Measurements from ENCODE around the gene BCL2L13.

The BCL2L13 gene

GRCh38 chr22:17767233-17768065, 128.9 kb downstream of the BCL2L13 start:
- Mint-ChIP-seq H3K4me1 (ENCODE audit: low read depth) (peaks cover 54% of the 10 kb centered on the region), H3K27ac (peak overlapping the region; percentile 85), H3K27me3 (no peaks in the 10 kb centered on the region), H3K4me3 (peak overlapping the region; percentile 78), H3K36me3 (peaks cover 2% of the 10 kb centered on the region), H3K9me3 (ENCODE audit: low read depth) (no peaks in the 10 kb centered on the region)

GRCh38 chr22:17769013-17769715, 130.6 kb downstream of the BCL2L13 start:
- H3K36me3 Mint-ChIP-seq, result peaks cover 2% of the 10 kb centered on the region
- H3K4me3 Mint-ChIP-seq, result no peak overlapping the region
- no peak overlapping the region for H3K27ac Mint-ChIP-seq

GRCh38 chr22:17769716-17770082, 131.1 kb downstream of the BCL2L13 start:
- Mint-ChIP-seq H3K36me3 (peaks cover 2% of the 10 kb centered on the region), H3K27me3 (no peaks in the 10 kb centered on the region), H3K9me3 (ENCODE audit: low read depth) (no peaks in the 10 kb centered on the region), H3K4me3 (no peak overlapping the region), H3K4me1 (ENCODE audit: low read depth) (peaks cover 56% of the 10 kb centered on the region), H3K27ac (no peak overlapping the region)

More at GRCh38 chr22:17769013-17769715, 130.6 kb downstream of the BCL2L13 start:
- Mint-ChIP-seq H3K9me3 (ENCODE audit: low read depth) (no peaks in the 10 kb centered on the region), H3K27me3 (no peaks in the 10 kb centered on the region), H3K4me1 (ENCODE audit: low read depth) (peaks cover 61% of the 10 kb centered on the region)

- no peaks in the 10 kb centered on the region for H3K9me3 Mint-ChIP-seq (ENCODE audit: low read depth)
- H3K27me3 Mint-ChIP-seq, result no peaks in the 10 kb centered on the region
- peaks cover 2% of the 10 kb centered on the region for H3K36me3 Mint-ChIP-seq
- H3K27ac Mint-ChIP-seq, result peak overlapping the region; percentile 64
- peak overlapping the region; percentile 23 for H3K4me3 Mint-ChIP-seq
- peaks cover 56% of the 10 kb centered on the region for H3K4me1 Mint-ChIP-seq (ENCODE audit: low read depth)
Measured at GRCh38 chr22:17770180-17771077, 131.9 kb downstream of the BCL2L13 start.

GRCh38 chr22:17772249-17772957, 133.8 kb downstream of the BCL2L13 start:
- Mint-ChIP-seq H3K4me1 (ENCODE audit: low read depth) (peaks cover 65% of the 10 kb centered on the region), H3K27me3 (no peaks in the 10 kb centered on the region), H3K9me3 (ENCODE audit: low read depth) (no peaks in the 10 kb centered on the region), H3K4me3 (peak overlapping the region; percentile 84), H3K36me3 (peaks cover 2% of the 10 kb centered on the region), H3K27ac (peak overlapping the region; percentile 19)

GRCh38 chr22:17772958-17773605, 134.5 kb downstream of the BCL2L13 start:
- peak overlapping the region; percentile 84 for H3K4me3 Mint-ChIP-seq
- peak overlapping the region; percentile 19 for H3K27ac Mint-ChIP-seq
- peaks cover 2% of the 10 kb centered on the region for H3K36me3 Mint-ChIP-seq
- H3K27me3 Mint-ChIP-seq, result no peaks in the 10 kb centered on the region
- H3K9me3 Mint-ChIP-seq (ENCODE audit: low read depth), result no peaks in the 10 kb centered on the region
- H3K4me1 Mint-ChIP-seq (ENCODE audit: low read depth), result peaks cover 65% of the 10 kb centered on the region

- Mint-ChIP-seq H3K27ac (no peak overlapping the region), H3K4me3 (peak overlapping the region; percentile 84), H3K4me1 (ENCODE audit: low read depth) (peaks cover 70% of the 10 kb centered on the region), H3K27me3 (no peaks in the 10 kb centered on the region), H3K9me3 (ENCODE audit: low read depth) (no peaks in the 10 kb centered on the region), H3K36me3 (peaks cover 2% of the 10 kb centered on the region)
Measured at GRCh38 chr22:17773606-17774205, 135.1 kb downstream of the BCL2L13 start.

- peaks cover 75% of the 10 kb centered on the region for H3K4me1 Mint-ChIP-seq (ENCODE audit: low read depth)
- H3K27ac Mint-ChIP-seq, result peak within 1 kb of the TSS; percentile 83
- peak within 1 kb of the TSS; percentile 84 for H3K4me3 Mint-ChIP-seq
- H3K27me3 Mint-ChIP-seq, result no peaks in the 10 kb centered on the region
- H3K36me3 Mint-ChIP-seq, result peaks cover 3% of the 10 kb centered on the region
- no peaks in the 10 kb centered on the region for H3K9me3 Mint-ChIP-seq (ENCODE audit: low read depth)
Measured at GRCh38 chr22:17774206-17774925, 135.8 kb downstream of the BCL2L13 start, which contains the start of gene BID. BID (minus strand) TSS chr22:17774469; CDS start chr22:17750116, 24,353 bp downstream.

- Mint-ChIP-seq H3K36me3 (peaks cover 4% of the 10 kb centered on the region), H3K4me1 (ENCODE audit: low read depth) (peaks cover 77% of the 10 kb centered on the region), H3K27ac (peak overlapping the region; percentile 83)
Measured at GRCh38 chr22:17774926-17775685, 136.5 kb downstream of the BCL2L13 start.

GRCh38 chr22:17775781-17776465, 137.4 kb downstream of the BCL2L13 start:
- peak overlapping the region; percentile 83 for H3K27ac Mint-ChIP-seq
- H3K36me3 Mint-ChIP-seq, result peaks cover 2% of the 10 kb centered on the region
- peaks cover 79% of the 10 kb centered on the region for H3K4me1 Mint-ChIP-seq (ENCODE audit: low read depth)

More at GRCh38 chr22:17774926-17775685, 136.5 kb downstream of the BCL2L13 start:
- no peaks in the 10 kb centered on the region for H3K27me3 Mint-ChIP-seq
- peak overlapping the region; percentile 74 for H3K4me3 Mint-ChIP-seq
- no peaks in the 10 kb centered on the region for H3K9me3 Mint-ChIP-seq (ENCODE audit: low read depth)

GRCh38 chr22:17777005-17777716, 138.6 kb downstream of the BCL2L13 start:
- Mint-ChIP-seq H3K27me3 (no peaks in the 10 kb centered on the region), H3K4me1 (ENCODE audit: low read depth) (peaks cover 79% of the 10 kb centered on the region), H3K9me3 (ENCODE audit: low read depth) (no peaks in the 10 kb centered on the region), H3K36me3 (peaks cover 2% of the 10 kb centered on the region), H3K27ac (peak overlapping the region; percentile 94), H3K4me3 (peak overlapping the region; percentile 90)

More at GRCh38 chr22:17775781-17776465, 137.4 kb downstream of the BCL2L13 start:
- H3K4me3 Mint-ChIP-seq, result peak overlapping the region; percentile 74
- no peaks in the 10 kb centered on the region for H3K9me3 Mint-ChIP-seq (ENCODE audit: low read depth)
- H3K27me3 Mint-ChIP-seq, result no peaks in the 10 kb centered on the region

Measured in activated naive CD8-positive, alpha-beta T cell (primary cell).